Activated CD8-positive, alpha-beta T cell treated with anti-CD3 and anti-CD28 coated beads for 36 hours (primary cell): ENCODE data around the gene UNC50. TPM values are rescaled to one million over a fixed set of nuclear protein-coding genes. Genes with fewer than 3 reads are reported as not detected.

Source experiments
- ATAC-seq: fragments of 200-7000 bp; cut with Tn5 transposase; one replicate; pipeline ENCODE4 v1.10.0; 2021; ENCODE audit warnings: mild to moderate bottlenecking, moderate library complexity
- CTCF ChIA-PET: fragments of 350-600 bp; sonication (Branson Sonifier 250); formaldehyde crosslinking; loops from one replicate; lab custom pipeline; 2021; ENCODE audit warnings: antibody characterized with exemption; lab: Charles Lee
- POLR2A ChIA-PET: fragments of 350-600 bp; sonication (Branson Sonifier 250); formaldehyde crosslinking; loops from one replicate; lab custom pipeline; 2021; ENCODE audit warnings: antibody characterized with exemption; lab: Charles Lee
- DNase-seq: peaks from one replicate; pipeline ENCODE4 v3.0.0-alpha.2; 2020
- H3K27ac Mint-ChIP-seq: one replicate; pipeline ENCODE4 v1.8.0; 2021; ENCODE audit warnings: mild to moderate bottlenecking, mixed read lengths
- H3K27me3 Mint-ChIP-seq: one replicate; pipeline ENCODE4 v1.8.0; 2021; ENCODE audit warnings: mixed read lengths
- H3K36me3 Mint-ChIP-seq: one replicate; pipeline ENCODE4 v1.8.0; 2021; ENCODE audit warnings: low read depth, mixed read lengths
- H3K4me1 Mint-ChIP-seq: one replicate; pipeline ENCODE4 v1.8.0; 2021; ENCODE audit warnings: low read depth, mixed read lengths
- H3K4me3 Mint-ChIP-seq: one replicate; pipeline ENCODE4 v1.8.0; 2021; ENCODE audit warnings: mild to moderate bottlenecking, moderate library complexity, mixed read lengths
- H3K9me3 Mint-ChIP-seq: one replicate; pipeline ENCODE4 v1.8.0; 2021; ENCODE audit warnings: mixed read lengths
- intact Hi-C: fragments of 100-400 bp; cut with micrococcal nuclease; formaldehyde crosslinking; loops from one replicate; pipeline ENCODE4 v1.10.0; 2022
- total RNA-seq, 2 experiments: library from RNA; stranded (reverse); gene quantifications; one replicate each; pipeline ENCODE4 v1.2.3, GENCODE V29; 2021
- TF ChIP-seq, protein P1 (sequence below): fragments of 200-600 bp; IDR thresholded peaks from one replicate; pipeline ENCODE4 v1.8.0; 2022; ENCODE audit warnings: antibody characterized with exemption, mild to moderate bottlenecking

The UNC50 gene
- total RNA-seq, 2 experiments from 2014 or later = 24.8 to 28.3 TPM

DNA sequence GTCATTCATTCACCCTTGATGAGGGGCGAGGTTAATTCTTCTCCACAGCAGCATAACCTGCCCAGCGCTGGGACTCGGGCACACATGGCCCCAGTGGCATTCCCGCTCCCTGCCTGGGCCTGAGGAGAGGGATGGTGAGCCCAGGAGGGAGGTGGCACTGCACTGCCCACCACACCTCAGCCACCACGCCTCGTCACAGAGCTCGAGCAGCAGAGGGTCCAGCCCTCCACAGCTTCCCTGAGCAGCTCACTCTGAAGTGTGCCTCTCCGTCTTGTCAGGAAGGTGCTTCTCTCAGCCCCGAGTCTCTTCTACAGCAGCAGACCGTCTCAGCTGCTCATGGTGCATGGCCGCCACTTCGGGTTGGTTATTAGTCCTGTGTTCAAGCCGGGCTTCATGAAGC, 35.0 kb upstream of the UNC50 start:
- Mint-ChIP-seq H3K4me1 (no peaks in the 10 kb centered on the region), H3K4me3 (no peak overlapping the region), H3K27me3 (no peaks in the 10 kb centered on the region), H3K36me3 (peaks cover 18% of the 10 kb centered on the region), H3K9me3 (no peaks in the 10 kb centered on the region), H3K27ac (no peak overlapping the region)
- intact Hi-C loops = no loop called here
- ATAC-seq (no peak), DNase-seq (no peak)
- POLR2A ChIA-PET = no interaction called here
- TF ChIP-seq, protein P1, sequence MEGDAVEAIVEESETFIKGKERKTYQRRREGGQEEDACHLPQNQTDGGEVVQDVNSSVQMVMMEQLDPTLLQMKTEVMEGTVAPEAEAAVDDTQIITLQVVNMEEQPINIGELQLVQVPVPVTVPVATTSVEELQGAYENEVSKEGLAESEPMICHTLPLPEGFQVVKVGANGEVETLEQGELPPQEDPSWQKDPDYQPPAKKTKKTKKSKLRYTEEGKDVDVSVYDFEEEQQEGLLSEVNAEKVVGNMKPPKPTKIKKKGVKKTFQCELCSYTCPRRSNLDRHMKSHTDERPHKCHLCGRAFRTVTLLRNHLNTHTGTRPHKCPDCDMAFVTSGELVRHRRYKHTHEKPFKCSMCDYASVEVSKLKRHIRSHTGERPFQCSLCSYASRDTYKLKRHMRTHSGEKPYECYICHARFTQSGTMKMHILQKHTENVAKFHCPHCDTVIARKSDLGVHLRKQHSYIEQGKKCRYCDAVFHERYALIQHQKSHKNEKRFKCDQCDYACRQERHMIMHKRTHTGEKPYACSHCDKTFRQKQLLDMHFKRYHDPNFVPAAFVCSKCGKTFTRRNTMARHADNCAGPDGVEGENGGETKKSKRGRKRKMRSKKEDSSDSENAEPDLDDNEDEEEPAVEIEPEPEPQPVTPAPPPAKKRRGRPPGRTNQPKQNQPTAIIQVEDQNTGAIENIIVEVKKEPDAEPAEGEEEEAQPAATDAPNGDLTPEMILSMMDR = no peak
- CTCF ChIA-PET = interaction anchor here (1.2 to 2.1 kb wide), 2 partner anchors 12 to 13 kb away, joined by 5 to 8 read pairs; no protein-coding TSS in a partner anchor

DNA sequence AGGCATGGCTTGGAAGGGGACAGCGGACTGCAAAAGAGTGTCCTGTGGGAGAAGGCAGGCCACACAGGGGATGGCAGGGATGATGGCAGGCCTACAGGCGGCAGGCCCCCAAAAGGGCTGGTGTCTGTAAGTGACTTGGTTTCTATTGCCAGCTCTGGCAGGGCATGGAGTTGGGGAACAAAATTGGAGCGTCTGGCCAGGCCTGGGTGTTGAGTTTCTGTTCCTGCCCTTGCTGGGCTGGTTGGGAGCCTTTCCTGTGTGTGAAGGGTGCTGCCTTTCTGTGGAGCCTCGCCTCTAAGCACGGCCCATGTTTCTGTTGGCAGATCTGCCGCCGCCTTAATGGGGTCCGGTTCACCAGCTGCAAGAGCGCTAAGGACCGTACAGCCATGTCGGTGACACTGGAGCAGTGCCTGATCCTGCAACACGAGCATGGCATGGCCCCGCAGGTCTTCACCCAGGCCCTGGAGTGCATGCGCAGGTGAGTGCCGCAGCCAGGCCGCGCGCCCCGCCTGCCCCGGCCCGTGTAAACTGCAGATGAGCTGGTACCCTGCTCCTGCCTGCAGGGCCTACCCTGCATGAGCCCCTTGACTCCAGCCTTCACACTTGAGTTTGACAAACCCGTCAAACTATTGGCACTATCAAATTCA, 31.6 kb upstream of the UNC50 start:
- ATAC-seq = no peak
- H3K9me3 Mint-ChIP-seq = no peaks in the 10 kb centered on the region
- H3K27me3 Mint-ChIP-seq = no peaks in the 10 kb centered on the region
- no peak overlapping the region for H3K4me3 Mint-ChIP-seq
- H3K27ac Mint-ChIP-seq = no peak overlapping the region
- DNase-seq = no peak
- POLR2A ChIA-PET = no interaction called here
- TF ChIP-seq, protein P1 = no peak
- CTCF ChIA-PET = no interaction called here
- H3K36me3 Mint-ChIP-seq = peaks cover 8% of the 10 kb centered on the region
- intact Hi-C loops = no loop called here
- no peaks in the 10 kb centered on the region for H3K4me1 Mint-ChIP-seq

DNA sequence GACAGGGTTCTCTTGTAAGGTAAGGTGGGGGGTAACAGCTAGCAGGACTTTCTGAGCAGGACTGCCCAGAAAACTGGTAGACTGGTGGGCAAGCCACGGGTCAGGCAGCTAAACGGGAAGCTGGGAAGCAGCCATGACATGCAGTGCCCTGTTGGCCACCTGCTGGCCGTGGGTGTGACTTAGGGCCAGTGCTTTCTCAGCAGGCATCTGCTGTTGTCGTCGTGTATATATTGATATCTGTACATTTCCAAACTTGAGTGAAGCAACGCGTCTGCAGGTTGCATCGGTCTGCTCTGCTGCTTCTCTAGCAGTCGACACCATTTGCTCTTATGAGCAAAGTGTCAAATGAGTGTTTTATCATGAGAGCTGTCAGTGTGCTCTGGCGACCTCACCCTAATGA, 31.1 kb upstream of the UNC50 start:
- no peaks in the 10 kb centered on the region for H3K27me3 Mint-ChIP-seq
- H3K36me3 Mint-ChIP-seq = peaks cover 8% of the 10 kb centered on the region
- H3K4me3 Mint-ChIP-seq = no peak overlapping the region
- H3K4me1 Mint-ChIP-seq = no peaks in the 10 kb centered on the region
- ChIA-PET POLR2A (no interaction called here), CTCF (interaction anchor here (0.6 kb wide), 1 partner anchor 45 kb away, joined by 3 read pairs; no protein-coding TSS in a partner anchor)
- no peak for ATAC-seq
- DNase-seq = no peak
- H3K27ac Mint-ChIP-seq = no peak overlapping the region
- TF ChIP-seq, protein P1 = no peak
- H3K9me3 Mint-ChIP-seq = no peaks in the 10 kb centered on the region
- intact Hi-C loops = no loop called here

DNA sequence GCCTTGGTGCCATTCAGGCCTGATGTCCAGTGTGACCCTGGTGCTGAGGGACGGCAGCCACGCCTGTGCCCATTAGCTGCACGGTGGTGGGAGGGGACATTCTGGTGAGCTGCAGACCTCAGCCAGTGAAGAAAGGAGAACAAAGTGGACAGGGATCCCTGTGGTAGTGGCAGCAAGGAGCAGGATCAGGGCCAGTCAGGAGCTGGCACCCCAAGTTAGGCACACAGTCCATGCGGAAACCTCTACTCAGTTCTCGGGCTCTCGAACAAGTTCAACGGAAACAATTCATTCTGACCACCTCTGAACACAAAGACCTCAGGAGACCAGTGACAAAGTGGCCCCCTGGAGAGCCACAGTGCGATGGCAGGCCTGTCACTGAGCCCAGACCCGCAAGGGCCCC, 30.2 kb upstream of the UNC50 start:
- POLR2A ChIA-PET = no interaction called here
- CTCF ChIA-PET = interaction anchor here (0.6 to 1.3 kb wide), 3 partner anchors 9 to 46 kb away, joined by 3 read pairs; no protein-coding TSS in a partner anchor
- intact Hi-C loops = no loop called here
- H3K4me3 Mint-ChIP-seq = no peak overlapping the region
- H3K4me1 Mint-ChIP-seq = no peaks in the 10 kb centered on the region
- no peaks in the 10 kb centered on the region for H3K27me3 Mint-ChIP-seq
- H3K36me3 Mint-ChIP-seq = peaks cover 12% of the 10 kb centered on the region
- no peak for DNase-seq
- H3K27ac Mint-ChIP-seq = no peak overlapping the region
- TF ChIP-seq, protein P1 = no peak
- H3K9me3 Mint-ChIP-seq = no peaks in the 10 kb centered on the region
- no peak for ATAC-seq

DNA sequence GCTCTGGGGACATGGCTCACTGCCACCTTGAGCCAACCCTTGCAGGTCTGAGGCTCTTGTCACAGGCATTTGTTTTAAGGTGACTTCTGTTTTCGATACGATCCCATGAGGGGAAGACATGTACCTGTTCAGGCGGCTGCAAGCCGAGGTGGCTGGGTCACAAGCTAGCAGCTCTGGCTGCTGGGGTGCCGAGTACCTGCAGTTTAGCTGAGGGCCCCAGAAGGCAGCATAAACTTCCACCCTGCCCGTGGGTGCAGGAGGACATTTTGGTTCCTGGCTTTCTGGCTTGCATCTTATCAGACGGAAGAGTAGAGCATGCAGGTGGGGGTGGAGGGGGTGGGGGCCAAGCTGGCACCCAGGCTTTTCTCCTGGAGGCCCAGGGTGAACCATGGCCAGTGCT, 28.5 kb upstream of the UNC50 start:
- H3K27ac Mint-ChIP-seq = no peak overlapping the region
- TF ChIP-seq, protein P1 = no peak
- H3K9me3 Mint-ChIP-seq = no peaks in the 10 kb centered on the region
- H3K36me3 Mint-ChIP-seq = peaks cover 15% of the 10 kb centered on the region
- H3K4me1 Mint-ChIP-seq = no peaks in the 10 kb centered on the region
- no peaks in the 10 kb centered on the region for H3K27me3 Mint-ChIP-seq
- H3K4me3 Mint-ChIP-seq = no peak overlapping the region
- DNase-seq (no peak), ATAC-seq (no peak)
- intact Hi-C loops = no loop called here
- POLR2A ChIA-PET = interaction anchor here (0.6 kb wide), 1 partner anchor 32 kb away, joined by 3 read pairs; no protein-coding TSS in a partner anchor
- CTCF ChIA-PET = interaction anchor here (1.0 to 1.7 kb wide), 2 partner anchors 11 to 155 kb away, joined by 3 to 6 read pairs; no protein-coding TSS in a partner anchor
